ENCODE data around the gene PNP.
"Not testable (repeated sequence)": the region's sequence is repeated elsewhere in the genome, so short reads cannot be mapped to it uniquely, and the experiment has no call there.

The PNP gene

DNA sequence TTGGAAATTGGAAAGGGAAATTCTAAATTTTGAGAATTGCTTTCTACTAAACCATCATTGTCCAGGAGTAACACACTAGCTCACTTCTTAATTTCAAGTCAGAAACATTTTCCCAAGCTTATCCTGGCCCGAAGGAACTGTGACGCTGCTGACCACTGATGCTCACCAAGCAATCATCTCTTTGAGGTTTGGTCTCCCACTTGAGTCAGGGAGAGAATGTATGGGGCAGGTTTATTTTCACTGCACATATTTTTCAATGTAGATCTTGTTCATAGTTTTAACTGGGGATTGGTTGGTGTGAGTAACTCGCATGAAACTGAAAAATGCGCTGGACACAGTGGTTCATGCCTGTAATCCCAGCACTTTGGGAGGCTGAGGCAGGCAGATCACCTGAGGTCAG, 23.3 kb downstream of the PNP start:
- no peak for DNase-seq (ENCODE audit: low read depth in 2 of 2)

DNA sequence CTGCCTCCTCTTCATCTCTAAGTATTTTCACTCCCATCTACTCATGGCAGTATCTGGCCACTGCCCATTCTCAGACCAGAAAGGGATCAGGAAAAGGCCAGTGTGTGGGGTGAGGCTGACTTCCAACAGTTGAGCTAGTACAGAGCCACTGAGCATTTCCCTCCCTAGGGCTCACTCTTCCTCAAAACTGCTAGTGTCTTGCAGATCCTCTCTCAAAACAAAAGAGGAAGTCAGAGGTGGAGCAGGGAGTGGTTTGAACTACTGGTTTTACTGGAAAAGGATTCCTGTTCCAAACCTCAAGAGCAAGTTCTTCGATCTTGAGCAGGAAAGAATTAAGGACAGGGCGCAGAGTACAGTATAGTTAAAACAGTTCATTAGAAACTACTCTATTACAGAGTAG, 24.4 kb downstream of the PNP start:
- DNase-seq (ENCODE audit: low read depth in 2 of 2) = no peak

DNA sequence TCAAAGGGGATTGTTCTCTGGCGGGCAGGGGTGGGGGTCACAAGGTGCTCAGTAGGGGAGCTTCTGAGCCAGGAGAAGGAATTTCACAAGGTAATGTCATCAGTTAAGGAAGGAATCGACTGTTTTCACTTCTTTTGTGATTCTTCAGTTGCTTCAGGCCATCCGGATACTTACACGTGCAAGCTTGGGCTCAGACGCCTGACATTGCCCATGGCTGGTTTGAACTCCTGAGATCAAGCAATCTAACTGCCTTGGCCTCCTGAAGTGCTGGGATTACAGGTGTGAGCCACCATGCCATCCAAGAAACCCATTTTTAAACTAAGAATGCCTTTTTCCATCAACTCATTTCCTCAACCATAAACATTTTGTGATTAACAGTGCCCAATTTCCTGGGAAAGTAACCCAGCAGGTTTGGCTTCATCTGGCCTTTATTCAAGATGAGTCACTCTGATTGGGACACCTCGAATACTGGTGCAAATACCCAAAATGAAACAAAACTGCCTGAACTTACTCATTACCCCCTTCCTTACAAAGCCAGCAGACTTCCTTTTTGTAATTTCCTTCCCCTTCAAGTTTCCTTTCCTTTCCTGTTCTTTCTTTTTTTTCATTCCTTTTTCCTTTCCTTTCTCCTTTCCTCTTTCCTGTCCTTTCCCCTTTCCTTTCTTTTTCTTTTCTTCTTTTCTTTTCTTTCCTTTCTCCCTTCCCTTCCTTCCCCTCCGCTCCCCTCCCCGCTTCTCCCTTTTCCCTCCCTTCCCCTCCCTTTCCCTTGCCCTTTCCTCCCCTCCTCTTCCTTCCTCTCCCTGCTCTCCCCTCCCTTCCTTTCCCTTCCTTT, 25.9 kb downstream of the PNP start:
- DNase-seq (ENCODE audit: low read depth in 2 of 2) = no peak

- DNase-seq (ENCODE audit: low read depth in 2 of 2) = no peak
Measured at GRCh38 chr14:20498622-20499021, 29.4 kb downstream of the PNP start.

DNA sequence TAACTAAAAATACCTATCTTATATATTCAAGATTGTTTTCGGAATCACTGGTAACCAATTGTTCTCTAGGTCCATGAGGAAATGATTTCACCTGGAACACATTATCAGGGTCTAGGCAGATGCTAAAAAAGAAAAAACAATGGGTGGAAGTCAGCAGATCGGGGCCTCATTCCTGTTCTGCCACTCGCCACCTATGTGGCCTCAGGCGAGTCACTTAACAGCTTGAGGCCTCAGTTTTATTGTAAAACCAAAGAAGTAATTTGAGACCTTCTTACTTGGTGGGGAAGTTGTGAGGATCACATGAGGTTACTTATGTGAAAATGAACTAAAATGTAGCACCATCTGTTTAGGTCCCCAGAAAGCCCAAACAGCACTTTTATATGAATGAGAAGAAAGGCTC, 29.9 kb downstream of the PNP start:
- DNase-seq (ENCODE audit: low read depth in 2 of 2) = no peak

DNA sequence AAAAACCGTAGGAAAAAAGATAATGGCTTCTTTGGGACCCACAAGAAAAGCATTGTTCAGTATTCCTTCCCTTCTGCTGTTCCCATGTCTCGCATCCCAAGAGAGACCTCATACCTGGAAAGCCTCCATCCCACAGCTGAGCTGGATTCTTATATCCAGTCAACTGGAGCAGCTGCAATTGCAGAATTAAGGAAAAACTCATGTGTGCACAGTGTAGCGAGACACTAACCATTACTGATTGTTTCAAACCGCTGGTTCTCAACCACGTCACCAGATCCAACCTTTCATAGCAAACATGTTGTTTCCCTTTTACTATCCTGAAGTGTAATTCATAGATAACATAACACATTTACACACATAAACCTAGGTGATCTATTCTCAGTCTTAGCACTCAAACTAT, 30.7 kb downstream of the PNP start:
- DNase-seq (ENCODE audit: low read depth in 2 of 2) = no peak

GRCh38 chr14:20501346-20501745, 32.1 kb downstream of the PNP start:
- DNase-seq (ENCODE audit: low read depth in 2 of 2) = no peak

DNA sequence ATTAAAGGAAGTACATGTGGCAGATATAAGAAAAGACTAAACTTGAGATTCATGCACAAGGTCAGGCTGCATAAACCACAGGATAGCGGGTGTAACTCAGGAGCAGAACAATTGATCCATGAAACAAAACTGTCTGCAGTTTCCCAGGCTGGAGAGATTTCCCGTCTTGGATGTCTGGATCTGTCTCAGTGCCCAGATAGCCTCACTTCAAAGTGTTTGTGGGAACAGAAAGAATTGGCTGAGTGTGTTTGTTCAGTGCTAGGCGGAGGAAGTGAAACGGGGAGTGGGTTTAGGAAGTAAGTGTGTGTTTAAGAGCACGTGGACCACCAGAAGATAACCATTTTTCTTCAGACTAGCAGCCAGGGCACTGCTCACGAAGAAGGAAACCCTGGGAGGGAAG, 34.7 kb downstream of the PNP start:
- DNase-seq (ENCODE audit: low read depth in 2 of 2) = no peak

- not testable (repeated sequence) for DNase-seq (ENCODE audit: low read depth in 2 of 2)
Measured at GRCh38 chr14:20506276-20506675, 37.1 kb downstream of the PNP start.

DNA sequence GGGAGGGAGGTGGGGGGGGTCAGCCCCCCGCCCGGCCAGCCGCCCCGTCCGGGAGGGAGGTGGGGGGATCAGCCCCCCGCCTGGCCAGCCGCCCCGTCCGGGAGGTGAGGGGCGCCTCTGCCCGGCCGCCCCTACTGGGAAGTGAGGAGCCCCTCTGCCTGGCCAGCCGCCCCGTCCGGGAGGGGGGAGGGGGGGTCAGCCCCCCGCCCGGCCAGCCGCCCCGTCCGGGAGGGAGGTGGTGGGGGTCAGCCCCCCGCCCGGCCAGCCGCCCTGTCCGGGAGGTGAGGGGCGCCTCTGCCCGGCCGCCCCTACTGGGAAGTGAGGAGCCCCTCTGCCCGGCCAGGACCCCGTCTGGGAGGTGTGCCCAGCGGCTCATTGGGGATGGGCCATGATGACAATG, 37.5 kb downstream of the PNP start:
- DNase-seq (ENCODE audit: low read depth in 2 of 2) = not testable (repeated sequence)

DNA sequence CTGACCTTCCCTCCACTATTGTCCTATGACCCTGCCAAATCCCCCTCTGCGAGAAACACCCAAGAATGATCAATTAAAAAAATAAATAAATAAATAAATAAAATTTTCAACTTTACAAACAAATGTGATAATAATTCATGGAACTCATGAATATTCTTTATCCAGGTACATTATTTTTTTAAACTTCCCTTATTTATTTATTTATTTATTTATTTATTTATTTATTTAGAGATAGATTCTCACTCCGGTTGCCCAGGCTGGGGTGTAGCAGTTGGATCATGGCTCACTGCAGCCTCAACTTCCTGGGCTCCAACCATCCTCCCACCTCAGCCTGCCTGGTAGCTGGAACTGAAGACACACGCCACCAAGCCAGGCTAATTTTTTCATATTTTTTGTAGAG, 38.3 kb downstream of the PNP start:
- not testable (repeated sequence) for DNase-seq (ENCODE audit: low read depth in 2 of 2)

DNA sequence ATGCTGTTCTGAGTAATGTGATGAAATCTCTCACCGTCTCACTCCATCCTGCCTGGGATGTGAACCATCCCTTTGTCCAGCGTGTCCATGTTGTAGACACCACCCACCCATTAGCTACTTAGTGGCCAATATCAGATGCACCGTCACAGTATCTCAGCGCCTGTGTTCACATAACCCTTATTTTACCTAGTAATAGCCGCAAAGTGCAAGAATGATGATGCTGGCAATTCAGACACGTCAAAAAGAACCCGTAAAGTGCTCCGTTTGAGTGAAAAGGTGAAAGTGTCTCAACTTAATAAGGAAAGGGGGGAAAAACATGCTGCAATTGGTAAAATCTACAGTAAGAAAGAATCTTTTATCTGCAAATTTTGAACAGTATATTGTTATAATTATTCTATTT, 39.2 kb downstream of the PNP start:
- no peak for DNase-seq (ENCODE audit: low read depth in 2 of 2)

GRCh38 chr14:20512177-20512905, 43.1 kb downstream of the PNP start:
- DNase-seq (ENCODE audit: low read depth in 2 of 2) = no peak

DNA sequence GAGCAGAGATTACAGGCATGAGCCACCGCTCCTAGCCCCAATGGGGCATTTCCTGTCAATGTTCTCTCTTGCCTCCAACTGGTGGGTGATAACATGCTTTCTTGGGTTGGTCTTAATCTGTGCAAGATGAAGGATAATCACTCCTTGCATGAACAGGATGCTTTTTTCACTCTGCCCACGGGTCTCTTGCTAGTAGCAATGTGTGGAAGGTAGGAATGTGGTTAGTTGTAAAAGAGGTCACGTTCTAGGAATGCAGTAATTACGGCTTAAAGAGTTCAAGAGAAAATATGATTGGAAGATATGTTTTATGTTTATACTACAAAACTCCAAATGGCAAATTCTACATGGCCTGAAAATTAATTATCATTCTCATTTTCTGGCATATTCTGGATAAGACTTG, 46.6 kb downstream of the PNP start:
- no peak for DNase-seq (ENCODE audit: low read depth in 2 of 2)

DNA sequence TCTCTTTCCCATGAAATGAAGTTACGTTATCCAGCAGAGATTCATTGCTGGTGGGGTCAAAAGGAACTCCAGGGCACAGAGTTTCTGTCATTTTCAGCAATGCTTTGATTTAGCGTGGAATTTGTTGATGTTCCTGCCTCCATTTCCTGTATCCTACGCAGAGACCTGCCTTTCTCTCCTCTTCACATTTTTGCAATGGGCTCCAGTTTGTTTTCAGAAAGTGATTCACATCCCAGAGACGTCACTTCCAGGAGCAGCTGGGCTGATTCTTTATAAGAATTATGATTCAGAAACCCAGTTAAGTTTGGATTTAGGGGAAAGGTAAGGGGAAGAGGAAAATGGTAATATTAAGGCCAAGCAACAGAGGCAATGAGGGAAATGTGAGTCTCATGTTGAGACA, 47.7 kb downstream of the PNP start:
- no peak for DNase-seq (ENCODE audit: low read depth in 2 of 2)

- DNase-seq (ENCODE audit: low read depth in 2 of 2) = no peak
Measured at GRCh38 chr14:20522332-20522731, 53.1 kb downstream of the PNP start.

GRCh38 chr14:20524027-20524426, 54.8 kb downstream of the PNP start:
- no peak for DNase-seq (ENCODE audit: low read depth in 2 of 2)

All from activated CD8-positive, alpha-beta memory T cell treated with anti-CD3 and anti-CD28 coated beads for 4 hours (primary cell).